Upper lobe of left lung (tissue), 4 donors: Measurements from ENCODE around the gene ATP6V0A1.

Source experiments
- CTCF ChIP-seq, 6 experiments: fragments of 450-650 bp in 4 of 6; fragments of 200-600 bp in 2 of 6; sonication (generic) in 2 of 6; IDR thresholded peaks; one replicate each; pipeline ENCODE4 v1.5.1; 2016 to 2019; ENCODE audit warnings: antibody characterized with exemption in 6 of 6
- POLR2A ChIP-seq, 4 donors: fragments of 450-650 bp; IDR thresholded peaks; one replicate each; pipeline ENCODE4 v1.5.1; 2016 to 2017; ENCODE audit warnings: antibody characterized with exemption in 4 of 4, mild to moderate bottlenecking in 2 of 4

DNA sequence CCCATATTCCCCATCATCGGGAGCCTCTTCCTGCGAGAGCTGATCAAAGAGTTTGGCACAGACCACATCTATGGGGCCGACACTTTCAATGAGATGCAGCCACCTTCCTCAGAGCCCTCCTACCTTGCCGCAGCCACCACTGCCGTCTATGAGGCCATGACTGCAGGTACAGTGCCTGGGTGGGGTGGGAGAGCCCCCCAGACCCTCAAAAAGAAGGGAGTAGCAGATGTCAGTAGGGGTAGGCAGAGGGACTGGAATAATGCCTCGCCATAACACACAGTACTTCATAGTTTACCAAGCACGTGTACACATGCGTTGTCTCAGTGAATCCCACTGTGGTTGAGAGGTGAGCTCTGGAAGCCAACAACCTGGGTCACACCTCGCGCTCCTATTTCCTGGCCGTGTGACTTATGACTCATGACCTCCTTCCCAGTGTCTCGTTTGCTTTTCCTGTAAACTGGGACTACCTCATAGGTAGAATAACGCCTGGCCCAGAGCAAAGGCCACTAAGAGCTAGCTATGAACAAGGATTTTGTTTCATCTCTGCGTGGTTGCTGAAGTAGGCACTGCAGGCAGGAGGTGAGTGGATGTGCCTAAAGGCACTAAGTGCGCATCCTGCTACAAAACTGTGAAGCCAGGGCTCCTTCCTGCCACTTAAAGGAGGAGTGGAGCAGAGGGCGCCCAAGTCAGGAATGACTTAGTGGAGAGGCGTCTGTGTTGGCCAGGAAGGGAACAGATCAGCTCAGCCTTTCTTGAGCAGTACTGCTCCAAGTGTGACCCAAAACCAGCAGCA, 82.6 kb downstream of the ATP6V0A1 start:
- no peak for TF ChIP-seq POLR2A (IDR thresholded peaks at IDR 0.05)
- no peak for TF ChIP-seq CTCF (IDR thresholded peaks at IDR 0.05)
